ENCODE results near the gene SALL3.

- TF ChIP-seq CTCF (IDR thresholded peaks at IDR 0.05; ENCODE audit: poor library complexity) (no peak), EZH2phosphoT487 (IDR thresholded peaks at IDR 0.05; ENCODE audit: low read depth, severe bottlenecking, unreplicated experiment) (no peak), EZH2 (IDR thresholded peaks at IDR 0.05; ENCODE audit: borderline replicate concordance) (no peak)
These were observed 30.9 kb upstream of the SALL3 start for GRCh38 chr18:78948707-78949106.
